Loucy (cell line): ENCODE data around the gene GGA3.

Source experiments
- EZH2phosphoT487 ChIP-seq: fragments of 200-600 bp; IDR thresholded peaks from 2 replicates; pipeline ENCODE4 v1.6.1; 2018; ENCODE audit warnings: antibody characterized with exemption, mild to moderate bottlenecking, moderate library complexity, borderline replicate concordance
- TF ChIP-seq, protein P1 (sequence below): fragments of 200-600 bp; sonication (generic); conservative IDR thresholded peaks from 2 replicates; pipeline ENCODE4 v1.5.1; 2014; ENCODE audit warnings: mild to moderate bottlenecking, antibody characterized with exemption, low read length

GRCh38 chr17:75270966-75271232 lies 9.5 kb upstream of the GGA3 start, which contains the start of gene MIF4GD:
- TF ChIP-seq, protein P1, sequence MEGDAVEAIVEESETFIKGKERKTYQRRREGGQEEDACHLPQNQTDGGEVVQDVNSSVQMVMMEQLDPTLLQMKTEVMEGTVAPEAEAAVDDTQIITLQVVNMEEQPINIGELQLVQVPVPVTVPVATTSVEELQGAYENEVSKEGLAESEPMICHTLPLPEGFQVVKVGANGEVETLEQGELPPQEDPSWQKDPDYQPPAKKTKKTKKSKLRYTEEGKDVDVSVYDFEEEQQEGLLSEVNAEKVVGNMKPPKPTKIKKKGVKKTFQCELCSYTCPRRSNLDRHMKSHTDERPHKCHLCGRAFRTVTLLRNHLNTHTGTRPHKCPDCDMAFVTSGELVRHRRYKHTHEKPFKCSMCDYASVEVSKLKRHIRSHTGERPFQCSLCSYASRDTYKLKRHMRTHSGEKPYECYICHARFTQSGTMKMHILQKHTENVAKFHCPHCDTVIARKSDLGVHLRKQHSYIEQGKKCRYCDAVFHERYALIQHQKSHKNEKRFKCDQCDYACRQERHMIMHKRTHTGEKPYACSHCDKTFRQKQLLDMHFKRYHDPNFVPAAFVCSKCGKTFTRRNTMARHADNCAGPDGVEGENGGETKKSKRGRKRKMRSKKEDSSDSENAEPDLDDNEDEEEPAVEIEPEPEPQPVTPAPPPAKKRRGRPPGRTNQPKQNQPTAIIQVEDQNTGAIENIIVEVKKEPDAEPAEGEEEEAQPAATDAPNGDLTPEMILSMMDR, result no peak
- no peak for TF ChIP-seq EZH2phosphoT487
